ENCODE data around the gene DIS3. TPM values are rescaled to one million over a fixed set of nuclear protein-coding genes. Genes with fewer than 3 reads are reported as not detected.

DIS3 gene
- total RNA-seq, 4 donors from 2014 or later, result 16.4 to 32.8 (median 26.9) TPM

DNA sequence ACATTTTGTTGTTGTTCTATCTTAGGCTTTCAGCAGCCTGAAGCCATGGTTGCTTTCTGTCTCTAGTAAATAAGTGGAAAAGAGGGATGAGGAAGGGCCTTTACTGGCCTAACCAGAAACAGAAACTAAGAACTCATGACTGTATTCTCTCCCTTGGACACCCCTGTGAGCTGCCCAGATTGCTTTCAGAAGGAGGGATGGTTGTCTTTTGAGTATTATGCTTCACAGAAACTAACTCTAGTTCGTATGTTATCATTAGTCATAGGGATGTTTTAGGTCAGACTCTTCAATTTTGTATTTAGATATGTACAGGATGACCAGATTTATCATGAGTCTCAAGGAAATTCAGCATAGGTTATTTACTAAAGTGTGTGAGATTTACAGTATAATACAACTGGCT lies 36.4 kb downstream of the DIS3 start:
- Histone ChIP-seq H3K4me3 (no peak overlapping the region), H3K9me3 (no peaks in the 10 kb centered on the region), H3K4me1 (no peaks in the 10 kb centered on the region), H3K27ac (no peak overlapping the region), H3K27me3 (no peaks in the 10 kb centered on the region), H3K36me3 (peaks cover 0 to 44% of the 10 kb centered on the region in 2 donors)
- no peak for ATAC-seq
- 86 to 95% methylated on average over 1 of the region's 1 CpG for WGBS, 2 donors (ENCODE audit: low coverage in 1 of 2)
- TF ChIP-seq, protein P1, sequence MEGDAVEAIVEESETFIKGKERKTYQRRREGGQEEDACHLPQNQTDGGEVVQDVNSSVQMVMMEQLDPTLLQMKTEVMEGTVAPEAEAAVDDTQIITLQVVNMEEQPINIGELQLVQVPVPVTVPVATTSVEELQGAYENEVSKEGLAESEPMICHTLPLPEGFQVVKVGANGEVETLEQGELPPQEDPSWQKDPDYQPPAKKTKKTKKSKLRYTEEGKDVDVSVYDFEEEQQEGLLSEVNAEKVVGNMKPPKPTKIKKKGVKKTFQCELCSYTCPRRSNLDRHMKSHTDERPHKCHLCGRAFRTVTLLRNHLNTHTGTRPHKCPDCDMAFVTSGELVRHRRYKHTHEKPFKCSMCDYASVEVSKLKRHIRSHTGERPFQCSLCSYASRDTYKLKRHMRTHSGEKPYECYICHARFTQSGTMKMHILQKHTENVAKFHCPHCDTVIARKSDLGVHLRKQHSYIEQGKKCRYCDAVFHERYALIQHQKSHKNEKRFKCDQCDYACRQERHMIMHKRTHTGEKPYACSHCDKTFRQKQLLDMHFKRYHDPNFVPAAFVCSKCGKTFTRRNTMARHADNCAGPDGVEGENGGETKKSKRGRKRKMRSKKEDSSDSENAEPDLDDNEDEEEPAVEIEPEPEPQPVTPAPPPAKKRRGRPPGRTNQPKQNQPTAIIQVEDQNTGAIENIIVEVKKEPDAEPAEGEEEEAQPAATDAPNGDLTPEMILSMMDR (IDR thresholded peaks at IDR 0.05), result no peak
- TF ChIP-seq POLR2A (IDR thresholded peaks at IDR 0.05) (no peak), EP300 (IDR thresholded peaks at IDR 0.05) (no peak), POLR2AphosphoS5 (IDR thresholded peaks at IDR 0.05) (no peak)

DNA sequence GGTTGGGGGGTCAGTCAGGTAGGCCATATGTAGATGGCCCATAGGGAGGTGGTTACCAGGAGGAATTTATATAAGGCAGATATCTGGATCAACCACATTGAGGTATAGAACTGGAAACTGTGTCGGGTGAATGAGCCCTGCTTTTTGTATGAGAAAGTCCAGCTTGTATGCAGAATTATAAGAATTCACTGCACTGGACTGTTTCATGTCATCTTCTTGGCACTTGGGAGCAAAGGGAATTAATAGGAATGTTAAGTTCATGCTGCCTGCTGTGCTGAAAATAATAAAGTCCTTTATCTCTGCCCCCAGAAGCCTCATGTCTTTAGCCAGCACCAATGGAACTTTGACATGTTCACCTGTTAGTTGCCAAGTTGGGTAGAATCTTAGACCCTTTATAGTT lies 41.7 kb downstream of the DIS3 start:
- no peak for ATAC-seq
- no peak overlapping the region for H3K4me3 ChIP-seq
- H3K27me3 ChIP-seq, result no peaks in the 10 kb centered on the region
- H3K27ac ChIP-seq, result no peak overlapping the region
- H3K9me3 ChIP-seq, result no peaks in the 10 kb centered on the region
- TF ChIP-seq POLR2A (IDR thresholded peaks at IDR 0.05) (no peak), POLR2AphosphoS5 (IDR thresholded peaks at IDR 0.05) (no peak), EP300 (IDR thresholded peaks at IDR 0.05) (no peak)
- TF ChIP-seq, protein P1 (IDR thresholded peaks at IDR 0.05), result no peak
- H3K4me1 ChIP-seq, result no peaks in the 10 kb centered on the region
- 17 to 25% methylated on average over 1 of the region's 1 CpG for WGBS, 2 donors (ENCODE audit: low coverage in 1 of 2)
- H3K36me3 ChIP-seq, result peaks cover 0 to 41% of the 10 kb centered on the region in 2 donors

DNA sequence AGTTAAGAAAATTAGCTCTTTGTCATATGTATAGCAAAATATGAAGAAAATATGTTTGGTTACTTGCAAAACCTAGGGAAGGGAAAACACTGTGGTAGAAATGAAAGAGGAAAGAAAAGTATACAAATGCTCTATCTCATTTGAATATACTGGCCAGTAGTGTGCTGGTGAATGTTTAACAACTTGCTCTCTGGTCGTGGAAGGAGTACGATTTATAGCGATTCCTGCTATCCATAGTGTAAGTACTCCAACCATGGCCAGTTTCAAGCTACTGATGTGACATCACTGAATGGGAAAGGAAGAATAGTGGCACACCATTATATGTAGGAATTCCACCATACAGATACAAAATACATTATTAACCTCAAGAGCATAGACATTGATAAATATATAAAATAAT lies 44.7 kb downstream of the DIS3 start:
- WGBS, 2 donors (ENCODE audit: low coverage in 1 of 2), result 94 to 100% methylated on average over 3 of the region's 3 CpGs
- no peak for ATAC-seq
- no peak for TF ChIP-seq POLR2AphosphoS5 (IDR thresholded peaks at IDR 0.05)
- TF ChIP-seq, protein P1 (IDR thresholded peaks at IDR 0.05), result no peak
- no peak for TF ChIP-seq POLR2A (IDR thresholded peaks at IDR 0.05)
- no peak for TF ChIP-seq EP300 (IDR thresholded peaks at IDR 0.05)

DNA sequence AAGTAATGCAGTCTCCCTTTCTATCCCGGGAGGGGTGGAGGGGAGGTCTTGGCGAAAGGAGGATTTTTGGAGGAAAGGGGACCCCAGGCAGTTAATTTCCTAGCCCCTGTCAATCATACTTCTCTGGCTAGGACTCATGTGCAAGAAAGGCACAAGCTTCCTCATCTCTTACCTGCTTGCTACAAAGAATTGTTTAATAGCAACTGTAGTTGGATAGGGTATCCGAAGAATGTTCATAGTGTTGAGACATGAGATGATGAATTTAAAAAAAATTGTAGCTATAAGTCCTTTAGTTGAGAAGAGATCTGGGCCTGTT lies 53.5 kb downstream of the DIS3 start:
- TF ChIP-seq, protein P1 (IDR thresholded peaks at IDR 0.05), result no peak
- TF ChIP-seq EP300 (IDR thresholded peaks at IDR 0.05) (no peak), POLR2AphosphoS5 (IDR thresholded peaks at IDR 0.05) (no peak), POLR2A (IDR thresholded peaks at IDR 0.05) (no peak)
- Histone ChIP-seq H3K27ac (peak overlapping the region in 3 of 4 donors; percentile 77 to 80 (median 77)), H3K36me3 (no peaks in the 10 kb centered on the region), H3K9me3 (no peaks in the 10 kb centered on the region), H3K27me3 (no peaks in the 10 kb centered on the region), H3K4me3 (peak overlapping the region; percentile 51 to 94), H3K4me1 (peaks cover 5 to 25% (median 10%) of the 10 kb centered on the region in 3 donors)
- 0 to 6% methylated on average over 1 to 2 of the region's 3 CpGs for WGBS, 2 donors (ENCODE audit: low coverage in 1 of 2)
- ATAC-seq, result no peak

More for the DNA sequence above, 44.7 kb downstream of the DIS3 start:
- Histone ChIP-seq H3K4me3 (no peak overlapping the region), H3K27me3 (no peaks in the 10 kb centered on the region), H3K4me1 (no peaks in the 10 kb centered on the region), H3K36me3 (peaks cover 0 to 30% of the 10 kb centered on the region in 2 donors), H3K9me3 (no peaks in the 10 kb centered on the region), H3K27ac (no peak overlapping the region)

DNA sequence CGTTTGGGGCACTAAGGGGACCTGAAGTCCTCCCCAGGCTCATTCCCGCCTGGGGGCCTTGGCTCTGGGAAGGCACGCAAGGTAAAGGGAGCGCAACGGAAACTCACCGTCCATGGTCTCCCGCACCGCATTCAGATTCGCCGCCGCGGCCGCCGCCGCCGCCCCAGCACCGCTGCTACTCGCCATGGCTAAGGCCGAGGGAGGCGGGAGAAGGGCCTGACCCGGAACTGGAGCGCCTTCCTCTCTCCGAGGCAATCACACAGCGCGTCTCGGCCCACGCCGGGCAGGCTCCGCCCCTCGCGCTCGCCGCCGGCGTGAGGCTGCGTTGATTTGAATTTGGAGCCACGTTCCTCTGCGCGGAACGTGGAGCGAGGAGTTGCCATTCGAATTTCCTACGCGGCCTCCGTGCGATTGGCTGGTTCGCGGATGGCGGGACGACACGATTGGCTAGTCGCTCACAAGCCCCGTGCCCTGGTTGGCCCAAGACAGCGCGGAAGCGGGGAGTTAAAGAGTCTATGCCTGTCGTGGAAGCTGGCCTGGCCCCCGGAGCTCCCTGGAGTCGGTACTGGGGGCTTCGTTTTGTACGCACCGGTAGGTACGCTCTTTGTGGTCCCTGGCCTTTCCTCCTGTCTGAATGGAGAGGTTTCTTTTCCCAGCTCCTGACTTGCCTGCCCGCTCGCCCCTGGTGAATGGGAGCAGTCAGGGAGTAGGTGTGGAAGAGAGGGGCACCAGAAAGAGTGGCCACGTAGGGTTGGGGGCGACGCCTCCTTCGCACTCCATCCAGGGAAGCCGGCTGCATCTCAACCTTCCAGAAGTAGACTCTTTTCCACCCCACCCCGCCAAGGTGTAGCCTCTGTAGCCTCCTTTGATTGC lies 54.0 kb downstream of the DIS3 start, which contains the start of the genes BORA and MZT1:
BORA (plus strand) TSS at position 507 of the 873 bp plus-strand sequence. CDS start 1,018 bp downstream, outside the sequence.
MZT1 (minus strand) TSS at position 213 of the 873 bp plus-strand sequence; CDS start at position 186, 27 bp downstream.
- no CpG with 5 or more reads among the region's 71 CpGs for WGBS, 2 donors (ENCODE audit: low coverage in 1 of 2)
- Histone ChIP-seq H3K27ac (peak within 1 kb of the TSS in 3 of 4 donors; percentile 77 to 80 (median 77)), H3K27me3 (no peaks in the 10 kb centered on the region), H3K9me3 (no peaks in the 10 kb centered on the region), H3K36me3 (no peaks in the 10 kb centered on the region), H3K4me1 (peaks cover 5 to 25% (median 10%) of the 10 kb centered on the region in 3 donors), H3K4me3 (peak within 1 kb of the TSS; percentile 51 to 94)
- ATAC-seq, result peak; percentile 99
- TF ChIP-seq, protein P1 (IDR thresholded peaks at IDR 0.05), result no peak
- peak; percentile 69 for TF ChIP-seq POLR2AphosphoS5 (IDR thresholded peaks at IDR 0.05)
- peak in 1 of 2 donors; percentile 32 for TF ChIP-seq POLR2A (IDR thresholded peaks at IDR 0.05)
- TF ChIP-seq EP300 (IDR thresholded peaks at IDR 0.05), result no peak
